Measurements from ENCODE around the gene ARHGAP19. TPM values are rescaled to one million over a fixed set of nuclear protein-coding genes. Genes with fewer than 3 reads are reported as not detected.

ARHGAP19 gene
- total and polyA plus RNA-seq, 2 donors (not counting 3 experiments of a cell fraction or from before 2014, with no cell fraction given), result 6.8 to 20.0 TPM

- H3K9me1 ChIP-seq (replicated peaks; ENCODE audit: control insufficient read depth, extremely low read depth, insufficient read depth, low read length), result no peaks in the 10 kb centered on the region
- DNase-seq (ENCODE audit: low read depth, low spot score), result no peak
- intact Hi-C loops (cut with micrococcal nuclease) (no loop called here), dilution Hi-C loops (cut with MboI; ENCODE audit: extremely low pct_ligation_motif_present, low sequenced_read_pairs) (no loop called here)
- no peaks in the 10 kb centered on the region for H3K9me3 ChIP-seq (replicated peaks; ENCODE audit: control insufficient read depth, insufficient read depth, low read length)
- H3K4me3 ChIP-seq (replicated peaks in 1 of 3; ENCODE audit: insufficient read depth in 1 of 3, low read depth in 1 of 3, low read length in 3 of 3), result no peak overlapping the region
- H3K4me2 ChIP-seq (ENCODE audit: insufficient read depth, low read length), result no peak overlapping the region
- H3K27ac ChIP-seq (ENCODE audit: insufficient read depth, low read depth, low read length), result no peak overlapping the region
- no peak overlapping the region for H3K9ac ChIP-seq (replicated peaks; ENCODE audit: extremely low read depth, insufficient read depth, low read length)
- CTCF ChIA-PET, result interaction anchor here (1.9 kb wide), 1 partner anchor 19 kb away, joined by 6 read pairs; no protein-coding TSS in a partner anchor
- no peaks in the 10 kb centered on the region for H3K4me1 ChIP-seq (ENCODE audit: control insufficient read depth, extremely low read depth, insufficient read depth, low read length)
- FAIRE-seq, result no peak
- TF ChIP-seq POLR2AphosphoS5 (IDR thresholded peaks at IDR 0.05; ENCODE audit: insufficient read depth, low read depth, low read length), result no peak
- TF ChIP-seq FOS (IDR thresholded peaks at IDR 0.05; ENCODE audit: borderline replicate concordance, insufficient read depth, low read length), result no peak
- TF ChIP-seq GATA2 (IDR thresholded peaks at IDR 0.05; ENCODE audit: insufficient read depth, insufficient read length, low read depth, low read length), result no peak
- TF ChIP-seq MAX (IDR thresholded peaks at IDR 0.05; ENCODE audit: insufficient read depth, insufficient read length), result no peak
- TF ChIP-seq MYC (IDR thresholded peaks at IDR 0.05; ENCODE audit: low read depth, low read length), result no peak
- no peak for TF ChIP-seq JUN (IDR thresholded peaks at IDR 0.05; ENCODE audit: borderline replicate concordance, insufficient read depth, insufficient read length, low read depth)
- no peak for TF ChIP-seq EZH2 (IDR thresholded peaks at IDR 0.05; ENCODE audit: borderline replicate concordance, low read depth, low read length, severe bottlenecking)
- no peak for TF ChIP-seq POLR2A (IDR thresholded peaks at IDR 0.05; ENCODE audit: low read depth, low read length)
- no peak for TF ChIP-seq CTCF (IDR thresholded peaks at IDR 0.05; ENCODE audit: extremely low read depth in 1 of 2, insufficient read depth in 1 of 2, low read depth in 1 of 2, low read length in 2 of 2)
- POLR2A ChIA-PET, result no interaction called here
- BruUV-seq (replicated peaks), result no TSS peak
- H3K79me2 ChIP-seq (ENCODE audit: control insufficient read depth, insufficient read depth, low read length), result no peaks in the 10 kb centered on the region
- H4K20me1 ChIP-seq (replicated peaks; ENCODE audit: control insufficient read depth, extremely low read depth, insufficient read depth, low read length), result no peaks in the 10 kb centered on the region
- H3K36me3 ChIP-seq (ENCODE audit: control insufficient read depth in 2 of 2, extremely low read depth in 1 of 2, insufficient read depth in 2 of 2, low read length in 2 of 2), result no peaks in the 10 kb centered on the region
- peaks cover 15 to 28% of the 10 kb centered on the region in 2 experiments for H3K27me3 ChIP-seq (ENCODE audit: control insufficient read depth in 2 of 2, insufficient read depth in 2 of 2, low read length in 2 of 2)
- no peak overlapping the region for H2AFZ ChIP-seq (ENCODE audit: low read depth, low read length)
Measured at GRCh38 chr10:97178074-97178473, 114.4 kb downstream of the ARHGAP19 start.

Measured in endothelial cell of umbilical vein (primary cell).